Measurements from ENCODE around the gene PNO1. TPM values are rescaled to one million over a fixed set of nuclear protein-coding genes. Genes with fewer than 3 reads are reported as not detected.

PNO1 gene
- polyA plus RNA-seq, 2 of the 4 experiments (the other 2 are of a cell fraction), result 49.0 to 63.2 TPM

- Histone ChIP-seq H3K27ac (no peak overlapping the region), H3K4me3 (no peak overlapping the region), H3K9me3 (no peaks in the 10 kb centered on the region), H3K4me1 (no peaks in the 10 kb centered on the region), H3K4me2 (no peak overlapping the region)
- ChIA-PET CTCF (interaction anchor here (0.9 to 8.5 kb wide), 12 partner anchors 8 to 324 kb away, joined by 3 to 108 read pairs (median 12); partner anchors contain the start of gene PNO1), POLR2A (no interaction called here)
- TF ChIP-seq HDAC2 (IDR thresholded peaks at IDR 0.05), result no peak
- TF ChIP-seq MAZ (IDR thresholded peaks at IDR 0.05; ENCODE audit: borderline replicate concordance, low read depth, low read length), result no peak
- no peak for TF ChIP-seq CBX8 (IDR thresholded peaks at IDR 0.05)
- TF ChIP-seq CHD4 (IDR thresholded peaks at IDR 0.05; ENCODE audit: borderline replicate concordance), result no peak
- no peak for TF ChIP-seq ZFP36 (IDR thresholded peaks at IDR 0.05; ENCODE audit: borderline replicate concordance, partially characterized antibody)
- no peak for TF ChIP-seq EHMT2 (IDR thresholded peaks at IDR 0.05; ENCODE audit: low read depth)
- TF ChIP-seq ESRRA (IDR thresholded peaks at IDR 0.05; ENCODE audit: borderline replicate concordance, low read length), result no peak
- TF ChIP-seq ATOH8 (CRISPR knock-in tag; IDR thresholded peaks at IDR 0.05; ENCODE audit: low read depth), result no peak
- WGBS (ENCODE audit: missing lambda C conversion rate), result 93% methylated on average over 2 of the region's 2 CpGs
- no peak for FAIRE-seq
- no peak for ATAC-seq
- no peak for DNase-seq (ENCODE audit: low read depth in 1 of 2, low spot score in 1 of 2)
These were observed 33.4 kb upstream of the PNO1 start for GRCh38 chr2:68124321-68124720.

DNA sequence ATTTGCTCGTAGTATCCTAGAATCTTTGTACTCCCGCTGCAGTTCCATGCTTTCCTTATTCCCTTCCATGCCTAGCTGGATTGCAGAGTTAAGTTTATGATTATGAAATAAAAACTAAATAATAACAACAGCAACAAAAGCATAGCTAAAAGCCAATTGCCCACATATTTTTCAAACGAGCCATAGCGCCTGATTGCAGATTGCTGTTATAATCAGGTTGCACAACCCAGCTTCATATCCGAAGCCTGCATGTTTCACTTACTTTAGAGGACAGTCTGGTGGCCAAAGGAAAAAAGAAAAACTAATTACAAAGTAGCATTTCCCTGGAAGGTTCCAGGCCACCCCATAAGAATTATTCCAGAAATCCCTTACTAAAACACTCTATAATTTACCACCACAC lies 31.9 kb upstream of the PNO1 start:
- no peak overlapping the region for H3K4me2 ChIP-seq
- H3K27ac ChIP-seq, result no peak overlapping the region
- POLR2A ChIA-PET, result no interaction called here
- CTCF ChIA-PET, result interaction anchor here (0.8 to 8.5 kb wide), 6 partner anchors 8 to 316 kb away, joined by 3 to 108 read pairs (median 34); no protein-coding TSS in a partner anchor
- WGBS (ENCODE audit: missing lambda C conversion rate), result 86% methylated on average over 5 of the region's 5 CpGs
- no peaks in the 10 kb centered on the region for H3K9me3 ChIP-seq
- no peaks in the 10 kb centered on the region for H3K4me1 ChIP-seq
- FAIRE-seq (no peak), ATAC-seq (no peak), DNase-seq (ENCODE audit: low read depth in 1 of 2, low spot score in 1 of 2) (no peak)
- TF ChIP-seq ZC3H11A (IDR thresholded peaks at IDR 0.05), result no peak
- no peak for TF ChIP-seq CBX2 (IDR thresholded peaks at IDR 0.05; ENCODE audit: borderline replicate concordance, low read depth)
- TF ChIP-seq, protein P1, sequence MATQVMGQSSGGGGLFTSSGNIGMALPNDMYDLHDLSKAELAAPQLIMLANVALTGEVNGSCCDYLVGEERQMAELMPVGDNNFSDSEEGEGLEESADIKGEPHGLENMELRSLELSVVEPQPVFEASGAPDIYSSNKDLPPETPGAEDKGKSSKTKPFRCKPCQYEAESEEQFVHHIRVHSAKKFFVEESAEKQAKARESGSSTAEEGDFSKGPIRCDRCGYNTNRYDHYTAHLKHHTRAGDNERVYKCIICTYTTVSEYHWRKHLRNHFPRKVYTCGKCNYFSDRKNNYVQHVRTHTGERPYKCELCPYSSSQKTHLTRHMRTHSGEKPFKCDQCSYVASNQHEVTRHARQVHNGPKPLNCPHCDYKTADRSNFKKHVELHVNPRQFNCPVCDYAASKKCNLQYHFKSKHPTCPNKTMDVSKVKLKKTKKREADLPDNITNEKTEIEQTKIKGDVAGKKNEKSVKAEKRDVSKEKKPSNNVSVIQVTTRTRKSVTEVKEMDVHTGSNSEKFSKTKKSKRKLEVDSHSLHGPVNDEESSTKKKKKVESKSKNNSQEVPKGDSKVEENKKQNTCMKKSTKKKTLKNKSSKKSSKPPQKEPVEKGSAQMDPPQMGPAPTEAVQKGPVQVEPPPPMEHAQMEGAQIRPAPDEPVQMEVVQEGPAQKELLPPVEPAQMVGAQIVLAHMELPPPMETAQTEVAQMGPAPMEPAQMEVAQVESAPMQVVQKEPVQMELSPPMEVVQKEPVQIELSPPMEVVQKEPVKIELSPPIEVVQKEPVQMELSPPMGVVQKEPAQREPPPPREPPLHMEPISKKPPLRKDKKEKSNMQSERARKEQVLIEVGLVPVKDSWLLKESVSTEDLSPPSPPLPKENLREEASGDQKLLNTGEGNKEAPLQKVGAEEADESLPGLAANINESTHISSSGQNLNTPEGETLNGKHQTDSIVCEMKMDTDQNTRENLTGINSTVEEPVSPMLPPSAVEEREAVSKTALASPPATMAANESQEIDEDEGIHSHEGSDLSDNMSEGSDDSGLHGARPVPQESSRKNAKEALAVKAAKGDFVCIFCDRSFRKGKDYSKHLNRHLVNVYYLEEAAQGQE (IDR thresholded peaks at IDR 0.05), result no peak
- no peak for TF ChIP-seq HDAC2 (IDR thresholded peaks at IDR 0.05)
- no peak for TF ChIP-seq PBX3 (IDR thresholded peaks at IDR 0.05)
- TF ChIP-seq CEBPB (IDR thresholded peaks at IDR 0.05), result no peak
- TF ChIP-seq CBX8 (IDR thresholded peaks at IDR 0.05), result no peak
- no peak for TF ChIP-seq TP53 (CRISPR knock-in tag; IDR thresholded peaks at IDR 0.05)
- TF ChIP-seq NR3C1 (IDR thresholded peaks at IDR 0.05), result no peak
- no peak for TF ChIP-seq RARB (CRISPR knock-in tag; IDR thresholded peaks at IDR 0.05)
- no peak overlapping the region for H3K4me3 ChIP-seq

GRCh38 chr2:68126561-68126960 lies 31.1 kb upstream of the PNO1 start:
- Histone ChIP-seq H3K4me3 (no peak overlapping the region), H3K27ac (no peak overlapping the region), H3K4me2 (no peak overlapping the region), H3K9me3 (no peaks in the 10 kb centered on the region), H3K4me1 (no peaks in the 10 kb centered on the region)
- WGBS (ENCODE audit: missing lambda C conversion rate), result 45% methylated on average over 2 of the region's 2 CpGs
- CTCF ChIA-PET, result interaction anchor here (5.3 to 8.5 kb wide), 3 partner anchors 7 to 166 kb away, joined by 65 to 108 read pairs (median 82); no protein-coding TSS in a partner anchor
- ATAC-seq (no peak), DNase-seq (ENCODE audit: low read depth in 1 of 2, low spot score in 1 of 2) (no peak), FAIRE-seq (no peak)
- POLR2A ChIA-PET, result no interaction called here
- TF ChIP-seq ATOH8 (CRISPR knock-in tag; IDR thresholded peaks at IDR 0.05; ENCODE audit: low read depth), result no peak
- TF ChIP-seq ELK1 (IDR thresholded peaks at IDR 0.05; ENCODE audit: low read depth, low read length), result no peak
- no peak for TF ChIP-seq CHD2 (IDR thresholded peaks at IDR 0.05; ENCODE audit: low read length, partially characterized antibody)
- TF ChIP-seq TP53 (CRISPR knock-in tag; IDR thresholded peaks at IDR 0.05), result no peak
- TF ChIP-seq PBX3 (IDR thresholded peaks at IDR 0.05), result no peak
- TF ChIP-seq, protein P2, sequence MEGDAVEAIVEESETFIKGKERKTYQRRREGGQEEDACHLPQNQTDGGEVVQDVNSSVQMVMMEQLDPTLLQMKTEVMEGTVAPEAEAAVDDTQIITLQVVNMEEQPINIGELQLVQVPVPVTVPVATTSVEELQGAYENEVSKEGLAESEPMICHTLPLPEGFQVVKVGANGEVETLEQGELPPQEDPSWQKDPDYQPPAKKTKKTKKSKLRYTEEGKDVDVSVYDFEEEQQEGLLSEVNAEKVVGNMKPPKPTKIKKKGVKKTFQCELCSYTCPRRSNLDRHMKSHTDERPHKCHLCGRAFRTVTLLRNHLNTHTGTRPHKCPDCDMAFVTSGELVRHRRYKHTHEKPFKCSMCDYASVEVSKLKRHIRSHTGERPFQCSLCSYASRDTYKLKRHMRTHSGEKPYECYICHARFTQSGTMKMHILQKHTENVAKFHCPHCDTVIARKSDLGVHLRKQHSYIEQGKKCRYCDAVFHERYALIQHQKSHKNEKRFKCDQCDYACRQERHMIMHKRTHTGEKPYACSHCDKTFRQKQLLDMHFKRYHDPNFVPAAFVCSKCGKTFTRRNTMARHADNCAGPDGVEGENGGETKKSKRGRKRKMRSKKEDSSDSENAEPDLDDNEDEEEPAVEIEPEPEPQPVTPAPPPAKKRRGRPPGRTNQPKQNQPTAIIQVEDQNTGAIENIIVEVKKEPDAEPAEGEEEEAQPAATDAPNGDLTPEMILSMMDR (IDR thresholded peaks at IDR 0.05), result no peak
- no peak for TF ChIP-seq KDM5A (IDR thresholded peaks at IDR 0.05)
- no peak for TF ChIP-seq E2F6 (IDR thresholded peaks at IDR 0.05; ENCODE audit: borderline replicate concordance, low read depth)
- no peak for TF ChIP-seq MAFK (IDR thresholded peaks at IDR 0.05; ENCODE audit: partially characterized antibody)

Measured in A549 (cell line).